ENCODE data around the gene PECR.
"Not testable (repeated sequence)": the region's sequence is repeated elsewhere in the genome, so short reads cannot be mapped to it uniquely, and the experiment has no call there.

The PECR gene

DNA sequence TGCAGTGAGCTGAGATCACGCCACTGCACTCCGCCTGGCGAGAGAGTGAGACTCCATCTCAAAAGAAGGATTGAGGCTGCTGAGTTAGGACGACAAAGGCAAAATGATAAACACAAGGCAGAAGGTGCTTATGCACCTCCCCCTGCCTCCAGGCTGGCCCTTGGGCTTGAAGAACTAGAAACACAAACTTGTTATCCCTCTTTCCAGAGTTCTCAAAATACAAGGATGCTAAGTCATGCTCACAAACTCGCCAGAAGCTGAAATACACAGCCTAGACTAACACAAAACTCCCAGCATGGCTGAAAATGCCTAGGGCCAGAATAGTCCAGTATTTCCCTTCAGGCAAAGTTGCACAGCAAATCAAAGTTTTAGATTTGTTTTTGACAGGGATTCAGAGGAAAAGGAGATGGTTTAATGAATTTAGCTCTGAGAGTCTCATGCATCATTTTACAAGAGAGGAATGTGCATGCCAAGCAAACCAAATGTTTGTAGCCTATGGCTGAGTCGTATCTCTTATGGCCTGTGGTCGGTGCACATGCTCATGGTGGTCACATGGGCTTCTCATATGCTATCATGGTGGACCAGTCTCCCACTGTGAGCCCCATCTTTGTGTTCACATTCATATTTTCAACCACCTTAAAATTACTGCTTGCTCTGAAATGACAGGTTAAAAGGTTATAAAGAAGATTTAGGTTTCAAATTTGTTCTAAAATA is 52.0 kb downstream of the PECR start:
- no peak for DNase-seq (ENCODE audit: low spot score)

DNA sequence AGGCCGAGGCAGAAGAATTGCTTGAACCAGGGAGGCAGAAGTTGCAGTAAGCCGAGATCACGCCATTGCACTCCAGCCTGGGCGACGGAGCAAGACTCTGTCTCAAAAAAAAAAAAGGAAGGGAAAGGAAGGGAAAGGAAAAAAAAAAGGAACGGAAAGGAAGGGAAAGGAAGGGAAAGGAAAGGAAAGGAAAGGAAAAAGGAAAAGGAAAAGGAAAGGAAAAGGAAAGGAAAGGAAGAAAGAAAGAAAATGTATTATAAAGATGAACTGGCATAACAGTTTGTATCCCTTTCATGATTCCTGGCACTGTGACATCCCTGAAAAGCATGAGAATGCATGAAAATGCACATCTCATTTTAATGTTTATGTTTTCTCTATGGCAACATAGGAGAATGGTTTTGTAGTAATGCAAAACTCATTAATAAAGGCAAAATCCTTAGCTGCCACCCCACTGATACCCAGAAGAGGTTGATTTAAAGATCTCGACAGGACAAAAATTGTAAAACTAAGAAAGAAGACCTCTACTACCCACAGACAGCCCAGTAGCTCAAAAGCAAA is 56.8 kb downstream of the PECR start:
- DNase-seq (ENCODE audit: low spot score) = no peak

- peak; percentile 48 for DNase-seq (ENCODE audit: low spot score)
Observed at GRCh38 chr2:216023055-216023648, 58.5 kb downstream of the PECR start.

GRCh38 chr2:216021768-216022565 is 59.6 kb downstream of the PECR start:
- no peak for DNase-seq (ENCODE audit: low spot score)

- DNase-seq (ENCODE audit: low spot score) = no peak
Observed at GRCh38 chr2:216018709-216019108, 62.9 kb downstream of the PECR start.

DNA sequence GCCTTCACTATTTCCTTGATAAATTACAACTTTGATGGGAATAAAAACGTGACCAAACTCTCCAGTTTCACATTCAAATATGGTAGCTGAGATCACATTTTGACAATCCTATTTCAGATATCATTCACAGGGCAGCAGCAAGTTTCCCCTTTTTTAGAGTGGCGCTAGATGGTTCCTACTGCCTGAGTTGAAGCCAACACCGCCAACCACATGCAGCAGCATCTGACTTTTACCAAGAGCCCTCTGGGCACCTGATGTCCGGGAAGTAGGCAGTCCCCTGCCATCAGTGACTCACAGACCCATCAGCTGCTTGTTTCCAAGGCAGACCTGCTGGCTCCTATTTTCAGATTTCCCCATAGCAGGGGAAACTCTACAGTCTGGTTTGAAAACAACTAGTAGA is 64.2 kb downstream of the PECR start:
- no peak for DNase-seq (ENCODE audit: low spot score)

- DNase-seq (ENCODE audit: low spot score) = no peak
Observed at GRCh38 chr2:216016581-216016980, 65.0 kb downstream of the PECR start.

DNA sequence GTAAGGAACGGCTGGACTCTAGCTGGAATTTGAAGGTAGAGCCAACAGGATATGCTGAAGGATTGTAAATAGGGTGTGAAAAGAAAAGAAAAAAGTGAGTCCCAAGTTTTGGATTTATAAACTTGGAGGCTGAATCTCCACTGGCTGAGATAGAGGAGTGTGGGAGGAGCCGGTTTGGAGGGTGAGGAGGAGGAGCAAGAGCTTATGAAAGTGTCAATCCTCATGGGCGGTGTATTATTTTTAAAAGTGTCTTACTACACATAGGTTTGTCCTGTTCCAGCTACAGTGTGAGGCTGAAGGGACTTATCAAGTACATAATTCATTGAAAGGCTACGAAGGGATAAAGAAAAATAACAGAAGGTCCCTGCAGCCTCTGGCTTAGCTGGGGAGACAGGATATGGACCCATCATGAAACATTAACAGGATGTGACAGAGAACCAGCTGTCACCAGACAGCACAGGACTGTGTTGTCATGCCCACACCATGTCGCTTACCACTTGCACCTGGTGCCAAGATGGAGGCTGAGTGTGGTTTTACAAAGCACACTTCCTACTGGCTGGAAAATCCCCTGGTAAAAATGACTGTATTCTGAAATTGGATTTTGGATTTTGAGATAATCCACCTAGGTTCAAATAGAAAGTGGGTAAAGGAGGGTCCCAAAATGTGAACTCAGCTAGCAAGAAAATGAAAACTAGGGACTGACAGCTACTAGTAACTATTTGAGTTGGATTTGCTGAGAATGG is 65.7 kb downstream of the PECR start:
- no peak for DNase-seq (ENCODE audit: low spot score)

- no peak for DNase-seq (ENCODE audit: low spot score)
Observed at GRCh38 chr2:216014986-216015385, 66.6 kb downstream of the PECR start.

DNA sequence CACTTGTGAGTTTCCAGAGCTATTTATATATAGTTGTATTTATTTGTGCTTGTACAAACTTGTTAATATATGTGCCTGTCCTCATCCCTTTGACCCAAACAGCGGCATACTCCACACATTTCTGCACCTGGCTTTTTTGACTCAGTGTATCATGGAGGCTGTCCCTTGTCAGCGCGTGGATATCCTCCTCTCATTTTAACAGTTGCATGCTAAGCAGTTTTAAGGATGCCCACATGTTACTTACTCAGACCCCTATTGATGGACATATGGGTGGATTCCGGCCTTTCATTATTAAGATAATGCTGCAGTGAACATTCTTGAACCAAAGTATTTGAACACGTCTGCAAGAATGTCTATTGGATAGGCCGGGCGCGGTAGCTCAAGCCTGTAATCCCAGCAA is 67.6 kb downstream of the PECR start:
- DNase-seq (ENCODE audit: low spot score) = no peak

DNA sequence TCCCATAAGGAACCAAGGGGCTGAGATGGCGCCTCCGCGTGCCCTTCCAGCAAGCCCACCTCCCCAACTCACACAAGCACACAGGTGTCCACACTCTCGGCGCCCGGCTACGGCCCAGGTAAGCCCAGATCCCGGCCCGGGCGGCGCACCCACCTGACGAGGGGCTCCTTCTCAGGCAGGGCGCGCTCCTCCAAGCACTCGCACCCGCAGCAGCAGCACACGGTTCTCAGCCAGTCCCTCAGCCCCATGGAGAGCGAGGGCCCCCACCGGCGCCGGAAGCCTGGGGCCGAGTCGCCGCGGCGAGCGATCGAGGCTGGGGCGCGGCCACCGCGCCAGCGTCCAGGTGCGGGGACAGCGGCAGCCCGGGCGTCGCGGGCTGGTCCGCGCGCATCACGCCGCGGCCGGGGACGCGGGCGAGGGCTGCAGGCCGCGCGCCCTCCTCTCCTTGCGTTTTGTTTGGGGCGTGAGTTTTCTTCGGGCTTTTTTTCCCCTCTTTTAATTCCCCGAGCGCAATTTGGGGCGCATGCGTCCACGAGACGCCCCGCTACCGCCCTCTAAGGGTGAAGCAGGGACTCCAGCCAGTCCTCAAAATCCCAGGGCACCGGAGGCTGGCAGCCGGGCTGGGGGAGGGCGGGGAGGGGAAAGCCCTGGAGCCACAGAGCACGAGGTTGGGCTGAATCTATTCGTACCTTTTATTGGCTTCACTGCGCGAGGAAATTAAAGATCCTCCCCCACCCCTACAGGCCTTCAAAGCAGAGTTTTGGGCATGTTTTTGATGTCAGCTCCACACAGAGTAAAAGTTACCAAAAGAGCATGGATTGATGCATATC is 68.3 kb downstream of the PECR start, which contains the start of gene MREG:
TSS of gene MREG (minus strand) at position 472 of the 830 bp plus-strand sequence. CDS start at position 248, 224 bp downstream.
- peak; percentile 84 for DNase-seq (ENCODE audit: low spot score)

DNA sequence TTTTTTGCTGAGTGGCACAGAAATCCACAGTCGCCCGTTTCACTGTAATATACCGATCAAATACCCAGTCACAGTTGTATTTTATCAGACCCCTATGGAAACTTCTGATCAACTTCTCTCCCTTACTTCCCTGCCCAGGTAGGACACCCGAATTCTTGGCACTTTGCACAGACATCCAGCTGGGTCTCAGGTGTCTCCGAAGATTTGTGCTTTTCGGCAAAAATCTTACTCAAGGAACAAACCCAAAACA is 68.9 kb downstream of the PECR start:
- DNase-seq (ENCODE audit: low spot score) = peak; percentile 6

- peak; percentile 17 for DNase-seq (ENCODE audit: low spot score)
Observed at GRCh38 chr2:216012133-216012829, 69.3 kb downstream of the PECR start.

DNA sequence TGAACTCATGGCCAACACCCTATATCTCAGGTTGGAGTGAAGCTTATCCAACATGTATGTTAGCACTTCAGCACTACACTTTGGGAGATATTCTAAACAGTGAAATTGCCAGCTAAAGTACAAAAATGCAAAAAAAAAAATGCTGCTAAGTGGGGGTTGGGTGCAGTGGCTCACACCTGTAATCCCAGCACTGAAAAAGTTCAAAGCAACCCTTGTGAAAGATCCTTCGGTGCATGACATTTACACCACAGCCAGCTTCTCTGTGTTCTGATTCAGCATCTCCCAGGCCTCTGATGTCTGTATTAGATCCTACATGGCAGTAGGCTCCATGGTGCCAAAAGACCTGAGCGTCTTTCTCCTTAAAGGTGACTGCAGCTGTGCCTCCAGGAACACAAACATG is 72.4 kb downstream of the PECR start:
- DNase-seq (ENCODE audit: low spot score) = not testable (repeated sequence)

GRCh38 chr2:216008387-216008786 is 73.2 kb downstream of the PECR start:
- no peak for DNase-seq (ENCODE audit: low spot score)

DNA sequence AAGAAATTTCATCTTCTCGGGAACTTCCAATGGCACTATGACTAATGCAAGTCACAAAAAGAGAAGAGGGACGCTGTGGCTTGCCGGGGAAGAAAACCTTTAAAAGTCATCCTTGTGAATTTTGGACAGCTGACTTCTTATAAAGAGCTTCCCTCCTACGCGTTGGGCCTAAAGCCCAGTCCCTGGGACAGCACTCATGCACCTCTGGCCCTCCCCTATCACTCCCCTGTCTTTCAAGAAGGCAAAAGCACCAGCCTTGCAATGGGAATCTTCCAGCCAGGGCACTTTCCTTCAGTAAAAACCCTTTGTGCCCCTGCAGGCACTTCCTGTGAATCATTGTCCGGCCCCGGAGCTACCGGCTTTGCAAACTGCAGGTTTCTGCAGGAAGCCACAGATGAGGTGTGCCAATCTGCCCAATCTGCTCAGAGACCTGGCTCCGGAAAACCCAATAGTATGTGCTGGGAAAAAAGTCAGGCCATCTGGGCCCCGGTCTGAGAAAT is 75.4 kb downstream of the PECR start:
- DNase-seq (ENCODE audit: low spot score) = no peak

- no peak for DNase-seq (ENCODE audit: low spot score)
Observed at GRCh38 chr2:216004697-216005283, 76.8 kb downstream of the PECR start.

DNA sequence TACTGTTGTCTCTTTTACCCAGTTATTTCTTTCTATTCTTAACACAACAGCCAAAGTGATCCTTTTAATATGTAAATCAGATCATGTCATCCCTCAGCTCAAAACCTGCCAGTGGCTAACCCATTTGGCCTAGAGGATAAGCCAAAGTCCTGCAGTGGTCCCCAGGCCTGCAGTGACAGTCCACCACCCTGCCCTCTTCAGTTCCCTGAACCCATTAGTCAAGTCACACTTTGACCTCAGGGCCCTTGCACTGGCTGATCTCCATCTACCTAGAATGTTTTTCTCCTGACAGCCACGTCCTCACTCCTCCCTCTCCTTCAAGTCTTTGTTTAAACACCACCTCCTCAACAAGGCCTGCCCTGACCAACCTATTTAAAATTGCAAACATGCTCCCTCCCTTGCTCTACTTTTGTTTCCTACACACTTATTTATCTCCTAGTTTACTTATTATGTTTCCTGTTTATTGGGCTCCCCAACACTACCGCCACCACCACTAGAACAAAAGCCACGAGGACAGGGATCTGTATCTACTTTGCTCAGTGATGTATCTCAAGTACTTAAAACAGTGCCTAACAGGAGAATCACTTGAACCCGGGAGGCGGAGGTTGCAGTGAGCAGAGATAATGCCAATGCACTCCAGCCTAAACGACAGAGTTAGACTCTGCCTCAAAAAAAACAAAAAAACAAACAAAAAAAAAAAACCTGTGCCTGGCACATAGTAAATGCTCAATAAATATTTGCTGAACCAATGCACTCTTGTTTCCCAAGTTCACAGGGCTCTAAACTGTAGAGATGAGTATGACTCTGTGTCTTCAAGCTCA is 77.5 kb downstream of the PECR start:
- DNase-seq (ENCODE audit: low spot score) = no peak

DNA sequence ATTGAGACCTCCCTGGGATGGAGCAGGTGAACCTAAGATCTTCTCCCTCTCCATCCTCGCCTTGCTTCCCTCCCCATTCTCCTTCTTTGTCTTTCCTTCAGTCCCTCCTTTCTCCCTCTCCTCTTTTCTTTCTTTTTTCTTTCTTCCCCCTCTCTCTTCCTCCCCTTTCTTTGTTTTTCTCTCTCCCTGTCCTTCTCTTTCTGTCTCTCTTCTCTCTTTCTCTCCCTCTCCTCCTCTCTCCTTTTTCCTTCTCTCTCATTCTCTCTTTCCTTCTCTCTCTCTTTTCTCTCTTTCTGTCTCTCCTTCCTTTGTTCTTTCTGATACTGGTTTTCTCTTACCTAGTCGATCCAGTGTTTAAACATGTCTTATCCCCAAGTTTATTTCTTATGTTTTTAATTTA is 78.9 kb downstream of the PECR start:
- no peak for DNase-seq (ENCODE audit: low spot score)

Measured in LoVo (cell line).